ENCODE measurements around the gene PLEKHA6. TPM values are rescaled to one million over a fixed set of nuclear protein-coding genes. Genes with fewer than 3 reads are reported as not detected.

Gene PLEKHA6
- total RNA-seq, 2 donors from 2014 or later, result 18.1 to 25.7 TPM

DNA sequence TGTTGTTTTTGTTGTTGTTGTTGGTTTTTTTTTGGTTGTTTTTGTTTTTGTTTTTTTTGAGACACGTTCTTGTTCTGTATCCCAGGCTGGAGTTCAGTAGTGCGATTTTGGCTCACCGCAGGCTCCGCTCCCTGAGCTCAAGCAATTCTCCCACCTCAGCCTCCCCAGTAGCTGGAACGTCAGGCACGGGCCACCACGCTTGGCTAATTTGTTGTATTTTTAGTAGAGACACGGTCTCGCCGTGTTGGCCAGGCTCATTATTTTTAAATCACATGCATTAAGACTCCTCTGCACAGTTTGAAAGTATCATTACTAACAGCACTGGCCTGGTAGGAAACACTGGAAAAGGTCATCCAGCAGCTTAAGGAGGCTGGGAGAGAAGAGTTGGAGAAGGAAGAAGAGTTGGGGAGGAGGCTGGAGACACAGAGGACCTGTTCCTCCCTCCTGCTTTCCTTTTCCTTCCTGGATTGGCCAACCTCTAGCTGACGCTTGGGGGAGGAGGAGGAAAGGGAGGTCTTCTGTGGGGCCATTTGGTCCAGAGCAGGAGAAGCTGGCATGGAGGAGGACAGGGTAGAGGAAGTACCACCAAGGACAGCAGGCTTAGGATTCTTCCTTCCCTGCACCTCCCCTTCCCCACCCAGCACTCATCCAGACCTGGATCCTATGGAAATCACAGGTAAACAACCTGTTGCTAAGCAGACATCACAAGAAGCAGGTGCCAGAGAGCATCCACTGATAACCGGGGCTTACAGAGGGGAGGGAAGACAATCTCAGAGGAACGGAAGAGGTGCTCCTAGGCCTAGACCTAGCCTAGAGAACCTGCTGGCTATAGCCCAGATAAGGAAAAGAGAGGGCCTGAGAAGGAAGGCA, 74.1 kb downstream of the PLEKHA6 start:
- no peak for DNase-seq (ENCODE audit: low spot score)
- Histone ChIP-seq H3K4me3 (peak overlapping the region; percentile 11 to 41), H3K36me3 (no peaks in the 10 kb centered on the region), H3K27me3 (no peaks in the 10 kb centered on the region), H3K9me3 (no peaks in the 10 kb centered on the region), H3K4me1 (peaks cover 0 to 76% of the 10 kb centered on the region in 2 donors), H3K27ac (peak overlapping the region; percentile 76 to 92)
- TF ChIP-seq, protein P1, sequence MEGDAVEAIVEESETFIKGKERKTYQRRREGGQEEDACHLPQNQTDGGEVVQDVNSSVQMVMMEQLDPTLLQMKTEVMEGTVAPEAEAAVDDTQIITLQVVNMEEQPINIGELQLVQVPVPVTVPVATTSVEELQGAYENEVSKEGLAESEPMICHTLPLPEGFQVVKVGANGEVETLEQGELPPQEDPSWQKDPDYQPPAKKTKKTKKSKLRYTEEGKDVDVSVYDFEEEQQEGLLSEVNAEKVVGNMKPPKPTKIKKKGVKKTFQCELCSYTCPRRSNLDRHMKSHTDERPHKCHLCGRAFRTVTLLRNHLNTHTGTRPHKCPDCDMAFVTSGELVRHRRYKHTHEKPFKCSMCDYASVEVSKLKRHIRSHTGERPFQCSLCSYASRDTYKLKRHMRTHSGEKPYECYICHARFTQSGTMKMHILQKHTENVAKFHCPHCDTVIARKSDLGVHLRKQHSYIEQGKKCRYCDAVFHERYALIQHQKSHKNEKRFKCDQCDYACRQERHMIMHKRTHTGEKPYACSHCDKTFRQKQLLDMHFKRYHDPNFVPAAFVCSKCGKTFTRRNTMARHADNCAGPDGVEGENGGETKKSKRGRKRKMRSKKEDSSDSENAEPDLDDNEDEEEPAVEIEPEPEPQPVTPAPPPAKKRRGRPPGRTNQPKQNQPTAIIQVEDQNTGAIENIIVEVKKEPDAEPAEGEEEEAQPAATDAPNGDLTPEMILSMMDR (IDR thresholded peaks at IDR 0.05), result no peak

DNA sequence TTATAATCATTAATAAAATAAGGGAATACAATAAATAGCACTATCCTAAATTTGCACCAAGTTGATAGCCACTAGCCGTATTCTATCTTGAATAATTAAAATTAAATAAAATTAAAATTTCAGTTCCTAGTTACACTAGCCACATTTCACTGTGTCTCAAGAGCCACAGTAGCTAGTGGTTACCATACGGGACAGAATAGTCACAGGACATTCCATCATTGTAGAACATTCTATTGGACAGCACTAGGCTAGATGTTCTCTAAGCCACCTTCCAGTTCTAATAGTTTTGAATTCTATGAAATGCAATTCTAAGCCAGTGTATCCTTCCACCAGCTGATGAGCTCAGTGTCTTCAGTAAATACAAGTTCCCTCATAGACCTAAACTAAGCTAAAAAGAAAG, 74.8 kb downstream of the PLEKHA6 start:
- no peaks in the 10 kb centered on the region for H3K9me3 ChIP-seq
- peaks cover 0 to 83% of the 10 kb centered on the region in 2 donors for H3K4me1 ChIP-seq
- H3K4me3 ChIP-seq, result no peak overlapping the region
- no peak for DNase-seq (ENCODE audit: low spot score)
- TF ChIP-seq, protein P1 (IDR thresholded peaks at IDR 0.05), result no peak
- H3K27me3 ChIP-seq, result no peaks in the 10 kb centered on the region
- H3K27ac ChIP-seq, result peak overlapping the region; percentile 76 to 92
- no peaks in the 10 kb centered on the region for H3K36me3 ChIP-seq

DNA sequence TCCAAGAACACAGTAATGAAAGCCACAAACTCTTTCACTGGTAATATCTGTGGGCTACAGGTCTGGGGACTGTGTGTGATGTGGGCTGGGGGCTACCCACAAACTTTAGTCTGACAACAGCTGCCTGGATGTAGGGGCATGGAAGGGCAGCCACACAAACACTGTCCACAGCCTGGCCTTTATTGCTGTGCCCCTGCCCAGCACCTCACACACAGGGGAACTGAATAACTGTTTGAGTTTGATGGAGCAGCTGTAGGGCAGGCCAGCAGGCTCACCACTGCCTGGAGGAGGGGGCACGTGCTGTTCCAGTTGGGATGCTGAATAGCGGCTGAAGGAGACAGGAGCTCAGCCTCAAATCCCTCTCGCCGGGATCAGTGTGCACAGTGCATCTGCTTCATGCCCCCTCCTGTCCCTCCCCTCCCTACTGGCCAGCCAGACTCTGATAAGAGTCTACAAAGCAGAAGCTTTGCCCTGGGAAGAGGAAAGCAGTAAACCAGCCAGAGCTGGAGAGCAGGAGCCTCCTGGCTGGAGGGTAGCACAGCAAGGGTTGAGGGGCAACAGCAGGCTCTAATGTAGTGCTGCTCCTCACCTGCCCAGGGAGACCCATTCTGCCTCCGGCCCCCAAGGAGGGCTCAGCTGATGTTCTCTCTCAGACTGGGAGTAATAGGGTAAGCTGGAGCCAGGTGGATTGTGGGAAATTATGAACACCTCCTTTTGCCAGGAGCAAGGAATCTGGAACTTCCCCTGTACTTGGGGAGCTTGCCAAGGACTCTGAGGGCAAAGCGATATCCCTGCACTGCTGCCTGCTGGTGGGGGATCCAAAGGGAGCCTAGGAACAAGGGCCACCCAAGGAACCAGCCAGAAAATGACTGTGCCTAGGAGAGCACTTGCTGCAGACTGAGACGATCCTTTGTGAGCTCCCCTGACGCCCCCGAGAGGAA, 75.7 kb downstream of the PLEKHA6 start:
- H3K27ac ChIP-seq, result peak overlapping the region; percentile 76 to 92
- TF ChIP-seq, protein P1 (IDR thresholded peaks at IDR 0.05), result no peak
- no peaks in the 10 kb centered on the region for H3K9me3 ChIP-seq
- H3K4me3 ChIP-seq, result no peak overlapping the region
- DNase-seq (ENCODE audit: low spot score), result no peak
- no peaks in the 10 kb centered on the region for H3K27me3 ChIP-seq
- H3K36me3 ChIP-seq, result no peaks in the 10 kb centered on the region
- peaks cover 0 to 74% of the 10 kb centered on the region in 2 donors for H3K4me1 ChIP-seq

DNA sequence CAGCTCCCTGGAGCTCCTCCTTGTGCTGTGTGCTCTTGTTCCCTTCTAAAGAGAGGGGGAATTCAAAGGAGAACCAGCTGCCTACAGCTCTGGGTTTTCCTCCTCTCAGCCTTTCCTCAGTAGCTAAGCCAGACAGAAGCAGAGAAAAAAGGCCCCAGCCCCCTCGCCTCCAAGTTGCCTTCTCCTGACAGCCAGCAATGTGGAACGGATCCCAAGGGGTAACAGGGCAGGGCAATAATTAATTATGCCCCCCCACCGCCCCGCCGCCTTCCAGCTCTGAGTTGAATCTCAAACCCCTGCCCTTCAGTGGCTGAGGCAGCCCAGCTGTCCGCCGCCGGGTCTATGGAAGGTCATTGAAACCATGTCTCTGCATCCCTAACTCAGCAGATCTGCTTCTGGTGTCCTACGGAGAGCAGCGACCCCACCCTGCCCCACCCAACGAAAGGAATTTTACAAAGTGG, 76.9 kb downstream of the PLEKHA6 start:
- DNase-seq (ENCODE audit: low spot score), result no peak
- H3K36me3 ChIP-seq, result no peaks in the 10 kb centered on the region
- H3K27me3 ChIP-seq, result no peaks in the 10 kb centered on the region
- no peaks in the 10 kb centered on the region for H3K9me3 ChIP-seq
- peaks cover 0 to 66% of the 10 kb centered on the region in 2 donors for H3K4me1 ChIP-seq
- peak overlapping the region; percentile 76 to 92 for H3K27ac ChIP-seq
- H3K4me3 ChIP-seq, result no peak overlapping the region
- TF ChIP-seq, protein P1 (IDR thresholded peaks at IDR 0.05), result no peak

DNA sequence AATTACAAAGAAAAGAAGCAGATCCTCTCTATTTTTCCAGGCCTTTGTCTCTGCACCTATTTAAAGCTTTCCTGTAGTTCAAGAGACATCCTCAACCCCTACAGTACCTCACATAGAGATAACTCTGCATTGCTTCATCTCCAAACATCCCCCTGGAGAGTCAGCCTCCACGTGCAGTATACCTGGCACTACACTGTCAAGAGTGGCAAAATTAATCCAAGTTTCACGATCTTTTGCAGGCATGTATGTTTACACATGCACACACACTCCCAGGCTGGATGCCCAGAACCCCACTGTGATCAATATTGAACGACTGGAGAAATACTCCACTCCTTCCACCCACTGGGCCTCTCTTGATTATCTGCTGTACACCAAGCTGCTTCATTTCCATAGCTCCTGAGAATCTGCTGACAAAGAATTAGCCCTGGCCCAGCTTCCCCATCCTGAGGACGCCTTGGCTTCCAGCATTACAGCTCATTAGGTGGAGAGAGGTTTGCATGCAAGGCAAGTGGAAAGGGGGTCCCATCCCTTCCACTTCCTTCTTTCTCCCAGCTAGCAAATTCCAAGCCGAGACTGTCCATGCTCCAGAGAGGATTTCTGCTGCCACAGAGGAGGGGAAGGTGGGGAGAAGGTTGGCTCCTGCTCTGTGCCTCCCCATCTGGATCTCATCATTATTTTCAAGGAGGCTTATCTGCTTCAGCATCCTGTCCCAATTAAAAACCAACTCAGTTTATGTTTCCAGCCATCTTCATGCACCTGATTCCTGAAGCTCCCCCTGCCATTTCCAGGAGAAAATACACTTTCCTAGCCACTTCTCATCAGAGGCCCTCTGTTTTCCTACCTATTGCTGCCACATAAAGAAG, 79.4 kb downstream of the PLEKHA6 start:
- TF ChIP-seq, protein P1 (IDR thresholded peaks at IDR 0.05), result no peak
- Histone ChIP-seq H3K4me3 (no peak overlapping the region), H3K27me3 (no peaks in the 10 kb centered on the region), H3K9me3 (no peaks in the 10 kb centered on the region), H3K4me1 (peaks cover 0 to 68% of the 10 kb centered on the region in 2 donors), H3K36me3 (no peaks in the 10 kb centered on the region), H3K27ac (no peak overlapping the region)
- no peak for DNase-seq (ENCODE audit: low spot score)
